Umbilical cord (tissue), 2 donors: ENCODE results near the gene MYO5B. TPM values are rescaled to one million over a fixed set of nuclear protein-coding genes. Genes with fewer than 3 reads are reported as not detected.
"Not testable (repeated sequence)": the region's sequence is repeated elsewhere in the genome, so short reads cannot be mapped to it uniquely, and the experiment has no call there.

ENCODE experiments used
- DNase-seq: peaks from one replicate; pipeline ENCODE4 v3.0.0-alpha.2; 2015; ENCODE audit warnings: low spot score
- total RNA-seq: library from RNA; depleted of rRNA; stranded (reverse); fragments of >200 nt; gene quantifications from one replicate; pipeline ENCODE4 v1.2.3, GENCODE V29; 2014; ENCODE audit warnings: low replicate concordance; ENCODE audit not compliant: insufficient read depth

The MYO5B gene
- total RNA-seq, 1 donor from 2014 or later, result 7.0 TPM

DNA sequence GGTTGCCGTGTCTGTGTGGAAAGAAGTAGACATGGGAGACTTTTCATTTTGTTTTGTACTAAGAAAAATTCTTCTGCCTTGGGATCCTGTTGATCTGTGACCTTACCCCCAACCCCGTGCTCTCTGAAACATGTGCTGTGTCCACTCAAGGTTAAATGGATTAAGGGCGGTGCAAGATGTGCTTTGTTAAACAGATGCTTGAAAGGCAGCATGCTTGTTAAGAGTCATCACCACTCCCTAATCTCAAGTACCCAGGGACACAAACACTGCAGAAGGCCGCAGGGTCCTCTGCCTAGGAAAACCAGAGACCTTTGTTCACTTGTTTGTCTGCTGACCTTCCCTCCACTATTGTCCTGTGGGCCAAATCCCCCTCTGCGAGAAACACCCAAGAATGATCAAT lies 394.5 kb downstream of the MYO5B start:
- DNase-seq, result not testable (repeated sequence)

GRCh38 chr18:49799806-49800205 lies 395.1 kb downstream of the MYO5B start:
- not testable (repeated sequence) for DNase-seq

DNA sequence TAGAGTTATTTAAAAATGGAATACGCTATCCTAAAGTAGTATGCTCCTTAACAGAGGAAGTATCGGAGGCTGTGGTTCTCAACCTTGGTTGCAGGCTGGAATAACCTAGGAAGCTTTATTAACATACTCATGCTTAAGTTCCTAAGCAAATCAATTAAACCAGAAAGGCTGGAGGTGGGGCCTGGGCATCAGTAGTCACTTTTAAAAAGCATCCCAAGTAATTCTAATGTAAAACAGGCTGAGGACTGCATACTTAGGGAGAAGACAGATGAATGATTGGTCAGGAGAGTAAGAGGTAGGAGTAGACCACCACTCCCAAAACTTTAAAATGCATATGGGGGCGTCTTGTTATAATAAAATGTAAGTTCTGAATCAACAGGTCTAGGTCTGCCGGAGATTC lies 396.9 kb downstream of the MYO5B start:
- no peak for DNase-seq

DNA sequence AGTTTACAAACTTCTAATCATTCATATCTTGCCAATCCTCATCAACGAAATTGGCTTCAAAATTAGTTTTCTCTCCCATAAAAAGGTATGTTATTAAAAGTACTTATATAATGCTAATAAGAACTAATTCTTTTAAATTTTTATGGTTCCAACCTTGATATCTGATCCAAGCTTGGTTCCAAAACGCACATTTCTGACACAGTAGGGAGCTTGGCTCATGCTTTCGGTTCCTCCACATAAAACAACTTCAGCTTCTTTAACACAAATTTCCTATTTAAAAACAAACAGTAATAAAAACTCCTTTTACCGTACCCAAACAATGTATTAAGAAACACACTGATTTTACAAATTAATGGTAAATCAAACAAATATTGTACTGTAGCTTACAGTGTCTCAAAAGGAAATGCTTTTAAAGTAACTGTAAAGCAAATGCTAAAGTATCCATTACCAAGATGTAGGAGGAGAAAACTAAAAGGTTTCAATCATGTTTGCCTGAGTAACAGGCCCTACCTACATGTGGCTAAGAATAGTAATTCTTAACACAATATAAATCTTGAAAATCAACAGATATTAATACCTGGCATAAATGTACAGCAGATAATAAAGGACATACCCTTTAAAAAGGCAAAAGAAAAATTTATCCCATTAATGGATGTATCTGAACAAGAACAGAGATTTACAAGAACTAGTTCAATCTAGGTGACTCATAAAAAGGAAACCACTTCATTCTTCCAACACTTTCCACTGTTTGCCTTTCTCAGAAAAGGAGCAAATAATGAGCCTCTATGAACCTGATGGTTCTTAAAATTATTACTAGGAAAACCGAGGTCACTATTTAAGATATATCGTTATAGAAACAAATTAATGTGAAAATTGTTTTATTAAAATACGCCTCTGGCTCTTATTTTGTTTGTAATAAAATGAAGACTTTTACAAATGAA lies 399.1 kb downstream of the MYO5B start:
- no peak for DNase-seq

DNA sequence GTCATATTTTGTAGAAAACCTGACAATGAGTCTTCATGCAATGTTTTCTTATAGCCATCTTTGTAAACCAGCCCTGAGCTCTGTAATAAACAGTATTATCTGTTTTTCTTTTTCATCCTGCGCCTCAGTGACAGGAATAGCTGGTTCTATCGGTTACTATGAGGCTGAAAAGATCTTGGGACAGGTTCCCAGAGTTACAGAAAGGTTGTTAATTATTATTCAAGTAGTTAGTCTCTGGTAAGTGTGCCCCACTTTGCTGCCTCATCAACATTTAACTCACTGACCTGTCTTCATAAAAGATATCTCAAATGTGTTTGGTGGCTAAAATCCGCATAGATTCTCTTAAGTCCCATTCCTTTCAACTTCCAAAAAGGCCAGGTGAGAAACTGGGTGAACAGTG lies 400.2 kb downstream of the MYO5B start:
- no peak for DNase-seq

GRCh38 chr18:49789560-49790134 lies 405.3 kb downstream of the MYO5B start:
- not testable (repeated sequence) for DNase-seq

DNA sequence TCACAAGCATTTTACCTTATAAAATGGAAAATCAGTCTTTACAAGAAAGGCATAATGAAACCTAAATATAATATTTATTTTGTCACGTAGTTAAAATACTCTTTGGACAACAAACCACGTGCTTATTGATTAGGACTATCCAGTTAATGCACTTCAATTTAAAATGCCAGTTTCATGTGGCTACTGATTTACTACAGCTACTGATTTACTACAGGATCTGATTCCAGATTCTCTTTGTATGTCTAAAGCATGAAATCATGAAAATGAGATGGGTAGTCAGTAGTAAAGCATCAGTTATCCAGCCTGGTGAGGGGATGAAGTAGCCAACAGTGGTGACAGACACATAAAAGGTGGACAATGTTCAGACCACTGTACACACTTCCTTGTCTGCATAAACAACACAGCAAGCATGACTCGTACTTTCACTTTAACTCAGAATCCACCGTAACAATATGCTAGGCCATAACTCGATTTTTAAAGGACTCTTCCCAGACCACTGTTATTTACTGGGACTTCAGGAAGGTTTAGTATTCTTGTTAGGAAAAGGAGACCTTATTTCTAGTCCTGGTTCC lies 406.5 kb downstream of the MYO5B start:
- no peak for DNase-seq

- no peak for DNase-seq
These were observed 408.8 kb downstream of the MYO5B start for GRCh38 chr18:49786019-49786720.

- DNase-seq, result peak; percentile 15
These were observed 410.3 kb downstream of the MYO5B start for GRCh38 chr18:49784427-49785185.

GRCh38 chr18:49783631-49784030 lies 411.3 kb downstream of the MYO5B start:
- not testable (repeated sequence) for DNase-seq

GRCh38 chr18:49778826-49779465 lies 416.0 kb downstream of the MYO5B start:
- DNase-seq, result no peak

Other genes starting within 250 kb of the MYO5B start
- gene CFAP53, start 71.3 kb upstream of the MYO5B start, total RNA-seq, result 0.96 TPM
- 34.9 TPM for gene MBD1, start 86.4 kb upstream of the MYO5B start, total RNA-seq
- gene CXXC1, start 92.5 kb upstream of the MYO5B start, total RNA-seq, result 19.0 TPM
- gene SKA1, start 179.9 kb upstream of the MYO5B start, total RNA-seq, result 2.9 TPM